GM18511 (cell line): ENCODE results near the gene PECR.
"Not testable (repeated sequence)": the region's sequence is repeated elsewhere in the genome, so short reads cannot be mapped to it uniquely, and the experiment has no call there.

Experiments used
- ATAC-seq: cut with Tn5 transposase; IDR thresholded peaks from one replicate; pipeline ENCODE4 v1.9.1; 2021; ENCODE audit warnings: mild to moderate bottlenecking, moderate library complexity; ENCODE audit not compliant: unreplicated experiment

Gene PECR

DNA sequence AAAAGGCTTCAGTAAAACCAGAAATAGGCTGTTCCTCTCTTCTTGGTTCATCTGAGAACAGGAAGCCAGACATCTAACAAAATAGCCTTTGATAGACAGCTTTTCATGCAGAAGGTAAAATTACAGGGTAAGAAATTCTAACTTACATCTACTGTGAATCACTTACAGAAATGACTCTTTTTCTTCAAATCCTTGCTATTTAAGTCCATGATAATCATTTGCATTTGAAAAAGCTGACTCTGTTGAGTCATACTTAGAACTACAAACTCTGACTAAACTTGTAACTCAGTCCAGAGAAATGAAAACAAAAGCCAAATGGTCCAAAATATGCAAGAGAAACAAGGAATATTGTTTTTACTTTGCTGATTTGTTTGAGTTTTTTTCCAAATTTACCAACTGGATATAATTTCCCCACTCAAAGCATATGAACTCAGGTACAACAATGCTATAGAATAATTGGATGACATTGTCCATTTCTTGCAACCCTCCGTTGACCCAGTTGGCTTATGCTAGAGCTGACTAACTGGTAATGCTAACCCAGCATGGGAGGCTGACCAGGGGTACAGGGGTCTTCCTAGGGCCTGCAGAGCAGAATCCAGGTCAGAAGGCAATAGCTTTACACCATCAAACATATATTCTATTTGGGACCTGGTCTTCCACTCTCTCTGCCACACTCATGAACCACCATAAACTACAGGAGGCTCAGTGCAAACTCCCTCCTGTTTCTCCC lies 49.5 kb downstream of the PECR start:
- peak; percentile 81 for ATAC-seq

GRCh38 chr2:216030216-216030615 lies 51.4 kb downstream of the PECR start:
- no peak for ATAC-seq

- no peak for ATAC-seq
These were observed 52.0 kb downstream of the PECR start for GRCh38 chr2:216029416-216030129.

- no peak for ATAC-seq
These were observed 56.8 kb downstream of the PECR start for GRCh38 chr2:216024779-216025336.

DNA sequence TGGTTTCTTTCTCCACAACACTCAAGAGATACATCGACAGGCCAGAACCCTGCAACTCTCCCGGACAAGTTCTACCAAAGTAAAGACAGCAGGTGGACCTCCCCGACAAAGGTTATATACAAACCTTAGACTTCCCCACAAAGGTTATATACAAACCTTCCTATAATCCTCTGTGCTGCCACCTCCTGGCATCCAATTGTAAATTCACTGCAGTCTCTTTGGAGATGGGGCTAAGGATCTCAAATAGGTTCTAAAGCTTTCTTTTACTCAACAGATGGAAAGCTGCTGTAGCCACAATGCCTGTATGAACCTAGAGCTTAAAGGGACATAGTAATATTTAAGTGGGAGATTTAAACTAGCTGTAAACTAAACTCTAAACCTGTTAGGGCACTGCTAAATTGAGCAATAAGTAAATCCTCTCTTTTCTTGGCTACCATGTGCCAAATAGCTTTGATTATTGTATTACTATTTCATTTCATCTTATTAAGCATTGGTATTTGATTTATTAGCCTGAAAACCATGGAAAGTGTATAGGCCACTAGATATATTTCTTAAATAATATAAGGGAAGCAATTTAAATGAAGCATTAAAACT lies 58.5 kb downstream of the PECR start:
- ATAC-seq: peak; percentile 95

- no peak for ATAC-seq
These were observed 59.6 kb downstream of the PECR start for GRCh38 chr2:216021768-216022565.

DNA sequence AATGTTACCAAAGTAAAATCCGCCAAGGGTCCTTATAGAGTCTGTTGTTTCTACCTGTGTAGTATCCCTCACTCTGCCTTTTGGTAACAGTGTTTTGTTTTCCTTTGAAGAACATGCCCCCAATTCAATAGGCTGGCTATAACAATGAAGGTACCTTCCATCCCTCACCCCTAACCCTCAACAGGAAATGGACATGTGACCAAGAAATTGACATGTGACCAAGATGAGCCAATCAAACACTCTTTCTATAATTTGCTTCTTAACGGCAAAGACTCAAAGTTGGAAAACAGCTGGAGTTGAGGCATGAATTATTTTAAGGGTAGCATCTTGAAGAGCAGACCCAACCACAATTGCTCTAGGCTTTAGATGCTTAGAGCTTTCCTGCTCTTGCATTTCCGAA lies 62.9 kb downstream of the PECR start:
- ATAC-seq: no peak

GRCh38 chr2:216017365-216017764 lies 64.2 kb downstream of the PECR start:
- ATAC-seq: peak; percentile 40

GRCh38 chr2:216016581-216016980 lies 65.0 kb downstream of the PECR start:
- no peak for ATAC-seq

DNA sequence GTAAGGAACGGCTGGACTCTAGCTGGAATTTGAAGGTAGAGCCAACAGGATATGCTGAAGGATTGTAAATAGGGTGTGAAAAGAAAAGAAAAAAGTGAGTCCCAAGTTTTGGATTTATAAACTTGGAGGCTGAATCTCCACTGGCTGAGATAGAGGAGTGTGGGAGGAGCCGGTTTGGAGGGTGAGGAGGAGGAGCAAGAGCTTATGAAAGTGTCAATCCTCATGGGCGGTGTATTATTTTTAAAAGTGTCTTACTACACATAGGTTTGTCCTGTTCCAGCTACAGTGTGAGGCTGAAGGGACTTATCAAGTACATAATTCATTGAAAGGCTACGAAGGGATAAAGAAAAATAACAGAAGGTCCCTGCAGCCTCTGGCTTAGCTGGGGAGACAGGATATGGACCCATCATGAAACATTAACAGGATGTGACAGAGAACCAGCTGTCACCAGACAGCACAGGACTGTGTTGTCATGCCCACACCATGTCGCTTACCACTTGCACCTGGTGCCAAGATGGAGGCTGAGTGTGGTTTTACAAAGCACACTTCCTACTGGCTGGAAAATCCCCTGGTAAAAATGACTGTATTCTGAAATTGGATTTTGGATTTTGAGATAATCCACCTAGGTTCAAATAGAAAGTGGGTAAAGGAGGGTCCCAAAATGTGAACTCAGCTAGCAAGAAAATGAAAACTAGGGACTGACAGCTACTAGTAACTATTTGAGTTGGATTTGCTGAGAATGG lies 65.7 kb downstream of the PECR start:
- ATAC-seq: peak; percentile 82

GRCh38 chr2:216014986-216015385 lies 66.6 kb downstream of the PECR start:
- no peak for ATAC-seq

- ATAC-seq: no peak
These were observed 67.6 kb downstream of the PECR start for GRCh38 chr2:216014006-216014405.

GRCh38 chr2:216013080-216013909 lies 68.3 kb downstream of the PECR start, which contains the start of gene MREG:
Gene MREG, minus strand, starts transcription at chr2:216013551. Its CDS starts 224 bp downstream, at chr2:216013327.
- peak; percentile 43 for ATAC-seq

DNA sequence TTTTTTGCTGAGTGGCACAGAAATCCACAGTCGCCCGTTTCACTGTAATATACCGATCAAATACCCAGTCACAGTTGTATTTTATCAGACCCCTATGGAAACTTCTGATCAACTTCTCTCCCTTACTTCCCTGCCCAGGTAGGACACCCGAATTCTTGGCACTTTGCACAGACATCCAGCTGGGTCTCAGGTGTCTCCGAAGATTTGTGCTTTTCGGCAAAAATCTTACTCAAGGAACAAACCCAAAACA lies 68.9 kb downstream of the PECR start:
- no peak for ATAC-seq

- ATAC-seq: no peak
These were observed 69.3 kb downstream of the PECR start for GRCh38 chr2:216012133-216012829.

DNA sequence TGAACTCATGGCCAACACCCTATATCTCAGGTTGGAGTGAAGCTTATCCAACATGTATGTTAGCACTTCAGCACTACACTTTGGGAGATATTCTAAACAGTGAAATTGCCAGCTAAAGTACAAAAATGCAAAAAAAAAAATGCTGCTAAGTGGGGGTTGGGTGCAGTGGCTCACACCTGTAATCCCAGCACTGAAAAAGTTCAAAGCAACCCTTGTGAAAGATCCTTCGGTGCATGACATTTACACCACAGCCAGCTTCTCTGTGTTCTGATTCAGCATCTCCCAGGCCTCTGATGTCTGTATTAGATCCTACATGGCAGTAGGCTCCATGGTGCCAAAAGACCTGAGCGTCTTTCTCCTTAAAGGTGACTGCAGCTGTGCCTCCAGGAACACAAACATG lies 72.4 kb downstream of the PECR start:
- ATAC-seq: not testable (repeated sequence)

DNA sequence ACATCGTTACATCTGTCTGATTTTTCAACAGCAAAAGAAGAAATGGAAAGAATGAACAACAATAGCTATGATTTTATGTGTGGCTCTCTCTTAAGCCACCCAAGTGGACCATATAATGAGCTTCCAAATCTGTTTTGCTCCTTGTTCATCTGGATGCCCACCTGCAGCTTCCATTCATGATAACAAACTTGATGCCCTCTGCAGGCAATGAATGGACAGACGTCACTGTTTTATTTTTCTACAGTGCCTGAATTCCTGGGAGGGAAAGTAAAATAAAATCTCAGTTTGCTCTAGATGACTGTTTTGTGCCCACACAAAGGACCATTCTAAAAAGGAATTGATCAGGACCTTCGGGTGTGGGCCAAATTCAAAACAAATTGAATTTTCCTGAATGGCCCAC lies 73.2 kb downstream of the PECR start:
- no peak for ATAC-seq

- ATAC-seq: peak; percentile 40
These were observed 75.4 kb downstream of the PECR start for GRCh38 chr2:216006164-216006663.
